Panc1 (cell line): ENCODE data around the gene NMRK2. TPM values are rescaled to one million over a fixed set of nuclear protein-coding genes. Genes with fewer than 3 reads are reported as not detected.

Source experiments
- ATAC-seq: fragments of 200-7000 bp; cut with Tn5 transposase; 2 replicates; pipeline ENCODE4 v1.9.1; 2020; ENCODE audit warnings: mild to moderate bottlenecking, moderate library complexity
- Bru-seq: library from RNA; stranded (reverse); fragments of 400-500 nt; gene quantifications from one replicate; lab custom pipeline; 2021; lab: Mats Ljungman, UMichigan
- BruChase-seq, 2 experiments: library from RNA; stranded (reverse); fragments of 400-500 nt; gene quantifications; one replicate each; lab custom pipeline; 2021; lab: Mats Ljungman, UMichigan
- BruUV-seq: library from RNA; stranded (reverse); fragments of 400-500 nt; replicated peaks from 2 replicates; lab custom pipeline; 2021; lab: Mats Ljungman, UMichigan
- CTCF ChIA-PET: fragments of 300-600 bp; sonication (Branson Sonifier 250); formaldehyde crosslinking; loops from one replicate; lab custom pipeline; 2022; ENCODE audit warnings: antibody characterized with exemption; lab: Charles Lee
- POLR2A ChIA-PET: fragments of 300-600 bp; sonication (Branson Sonifier 250); formaldehyde crosslinking; loops from one replicate; lab custom pipeline; 2022; ENCODE audit warnings: antibody characterized with exemption; lab: Charles Lee
- DNase-seq: peaks from one replicate; pipeline ENCODE4 v3.0.0-alpha.2; 2010; ENCODE audit warnings: low read depth, low spot score
- H3K27ac ChIP-seq: 2 replicates; pipeline ENCODE4 v1.5.1; 2011; ENCODE audit warnings: mild to moderate bottlenecking, low read length, inconsistent platforms
- H3K27me3 ChIP-seq: fragments of 200-500 bp; sonication (Bioruptor generic); 2 replicates; pipeline ENCODE4 v1.6.0; 2014; ENCODE audit warnings: low read length, inconsistent platforms; ENCODE audit not compliant: control insufficient read depth, insufficient read depth
- H3K36me3 ChIP-seq: fragments of 200-500 bp; sonication (Bioruptor generic); 2 replicates; pipeline ENCODE4 v1.5.1; 2014; ENCODE audit warnings: inconsistent platforms, mild to moderate bottlenecking, low read length, moderate library complexity; ENCODE audit not compliant: control insufficient read depth, insufficient read depth
- H3K4me1 ChIP-seq: 2 replicates; pipeline ENCODE4 v1.5.1; 2011; ENCODE audit warnings: inconsistent platforms, mild to moderate bottlenecking, low read length, moderate library complexity; ENCODE audit not compliant: control insufficient read depth, insufficient read depth
- H3K4me3 ChIP-seq, 2 experiments: 2 replicates each; pipeline ENCODE4 v1.5.1; 2011 to 2012; ENCODE audit warnings: low read depth in 2 of 2, low read length in 2 of 2, mild to moderate bottlenecking in 2 of 2, inconsistent platforms in 1 of 2, moderate library complexity in 1 of 2
- H3K9me3 ChIP-seq: fragments of 200-500 bp; sonication (Bioruptor generic); 2 replicates; pipeline ENCODE4 v1.5.1; 2014; ENCODE audit warnings: low read depth, mild to moderate bottlenecking, inconsistent platforms, low read length, moderate library complexity; ENCODE audit not compliant: control insufficient read depth, insufficient read depth
- POLR2AphosphoS5 ChIP-seq: IDR thresholded peaks from 2 replicates; pipeline ENCODE4 v1.6.1; 2012; ENCODE audit warnings: mild to moderate bottlenecking, low read depth, low read length, moderate library complexity
- SIN3A ChIP-seq: IDR thresholded peaks from 2 replicates; pipeline ENCODE4 v1.6.1; 2012; ENCODE audit warnings: low read depth, mild to moderate bottlenecking, low read length, moderate library complexity, borderline replicate concordance; ENCODE audit not compliant: insufficient read depth
- TCF7L2 ChIP-seq: IDR thresholded peaks from 2 replicates; pipeline ENCODE4 v1.6.1; 2011; ENCODE audit warnings: mild to moderate bottlenecking, low read depth, low read length, inconsistent platforms
- in situ Hi-C: cut with HindIII; loops from 2 replicates; pipeline ENCODE4 v1.10.0; 2016; ENCODE audit warnings: low sequenced_read_pairs, low pct_unique_long_range_greater_than_20kb
- intact Hi-C: fragments of 100-400 bp; cut with micrococcal nuclease; formaldehyde crosslinking; loops from one replicate; pipeline ENCODE4 v1.10.0; 2022; ENCODE audit not compliant: unreplicated experiment
- long read RNA-seq: library from polyadenylated mRNA; unstranded; transcript quantifications from one replicate; pipeline ENCODE4 v2.0.0, GENCODE V29; 2021; ENCODE audit not compliant: unreplicated experiment
- polyA plus RNA-seq: library from polyadenylated mRNA; unstranded; fragments of >200 nt; gene quantifications from one replicate; pipeline ENCODE4 v1.2.1, GENCODE V29; 2012; ENCODE audit warnings: missing spikeins; ENCODE audit not compliant: insufficient read length
- total RNA-seq: library from RNA; stranded (reverse); gene quantifications from one replicate; pipeline ENCODE4 v1.2.1, GENCODE V29; 2021; ENCODE audit not compliant: unreplicated experiment
- TF ChIP-seq, protein P1 (sequence below): fragments of 450-650 bp; IDR thresholded peaks from 2 replicates; pipeline ENCODE4 v1.5.1; 2017; ENCODE audit warnings: mild to moderate bottlenecking
- TF ChIP-seq, protein P2 (sequence below), 2 experiments: IDR thresholded peaks; 2 replicates each; pipeline ENCODE4 v1.6.1; 2011 to 2012; ENCODE audit warnings: low read depth in 2 of 2, control low read depth in 1 of 2, low read length in 1 of 2, mild to moderate bottlenecking in 1 of 2, moderate library complexity in 1 of 2; ENCODE audit not compliant: insufficient read depth in 1 of 2

Gene NMRK2, protein sequence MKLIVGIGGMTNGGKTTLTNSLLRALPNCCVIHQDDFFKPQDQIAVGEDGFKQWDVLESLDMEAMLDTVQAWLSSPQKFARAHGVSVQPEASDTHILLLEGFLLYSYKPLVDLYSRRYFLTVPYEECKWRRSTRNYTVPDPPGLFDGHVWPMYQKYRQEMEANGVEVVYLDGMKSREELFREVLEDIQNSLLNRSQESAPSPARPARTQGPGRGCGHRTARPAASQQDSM
- total RNA-seq (0.21 TPM), Bru-seq, nascent RNA (not detected), BruChase-seq, experiment 1, labeled RNA remaining after a 2-hour chase (not detected), BruChase-seq, experiment 2, labeled RNA remaining after a 6-hour chase (not detected)
- not detected for polyA plus RNA-seq
- long read RNA-seq: 0 reads

DNA sequence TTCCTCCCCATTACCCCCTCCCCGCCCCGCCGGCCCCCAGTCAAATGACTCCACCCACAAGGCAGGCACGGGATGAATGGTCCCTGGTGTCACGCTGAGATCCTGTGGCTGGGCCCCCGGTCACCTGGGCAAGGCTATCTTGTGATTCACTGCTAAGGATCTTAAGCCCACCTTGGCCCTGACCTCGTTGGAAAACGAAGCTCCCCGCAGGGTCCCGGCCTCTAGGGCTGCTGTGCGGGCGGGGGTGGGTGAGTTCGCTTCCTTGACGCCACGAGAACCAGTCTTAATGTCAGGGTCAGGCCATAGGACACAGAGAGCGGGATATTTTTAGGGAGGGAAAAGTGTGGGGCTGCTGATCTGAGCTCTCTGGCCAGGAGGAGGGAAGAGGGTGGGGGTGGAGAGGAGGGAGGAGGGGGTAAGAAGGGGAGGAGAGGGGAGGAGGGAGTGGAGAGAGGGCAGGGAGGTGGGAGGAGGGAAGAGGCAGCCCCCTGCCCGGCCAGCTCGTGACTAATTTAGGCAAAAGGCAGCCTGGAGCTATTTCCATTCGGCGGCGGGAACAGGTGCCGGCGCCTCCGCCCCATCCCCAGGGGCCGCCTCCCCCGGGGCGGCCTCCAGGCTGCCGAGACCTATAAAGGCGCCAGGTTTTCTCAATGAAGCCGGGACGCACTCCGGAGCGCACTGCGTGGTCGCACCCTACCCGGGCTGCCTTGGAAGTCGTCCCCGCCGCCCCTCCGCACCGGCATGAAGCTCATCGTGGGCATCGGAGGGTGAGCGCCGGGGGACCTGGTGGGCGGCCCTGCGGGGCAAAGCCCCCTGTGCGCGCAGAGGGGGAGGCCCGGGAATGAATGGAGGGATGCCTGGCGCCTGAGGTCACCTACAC lies at the start of gene NMRK2:
Gene NMRK2 (plus strand): TSS at position 139 of the 880 bp plus-strand sequence. CDS start 603 bp downstream, at position 742.
- CTCF ChIA-PET: no interaction called here
- no peaks in the 10 kb centered on the region for H3K9me3 ChIP-seq
- POLR2A ChIA-PET: no interaction called here
- no peak for DNase-seq
- TF ChIP-seq TCF7L2 (no peak), SIN3A (no peak), POLR2AphosphoS5 (no peak)
- TF ChIP-seq, protein P1, sequence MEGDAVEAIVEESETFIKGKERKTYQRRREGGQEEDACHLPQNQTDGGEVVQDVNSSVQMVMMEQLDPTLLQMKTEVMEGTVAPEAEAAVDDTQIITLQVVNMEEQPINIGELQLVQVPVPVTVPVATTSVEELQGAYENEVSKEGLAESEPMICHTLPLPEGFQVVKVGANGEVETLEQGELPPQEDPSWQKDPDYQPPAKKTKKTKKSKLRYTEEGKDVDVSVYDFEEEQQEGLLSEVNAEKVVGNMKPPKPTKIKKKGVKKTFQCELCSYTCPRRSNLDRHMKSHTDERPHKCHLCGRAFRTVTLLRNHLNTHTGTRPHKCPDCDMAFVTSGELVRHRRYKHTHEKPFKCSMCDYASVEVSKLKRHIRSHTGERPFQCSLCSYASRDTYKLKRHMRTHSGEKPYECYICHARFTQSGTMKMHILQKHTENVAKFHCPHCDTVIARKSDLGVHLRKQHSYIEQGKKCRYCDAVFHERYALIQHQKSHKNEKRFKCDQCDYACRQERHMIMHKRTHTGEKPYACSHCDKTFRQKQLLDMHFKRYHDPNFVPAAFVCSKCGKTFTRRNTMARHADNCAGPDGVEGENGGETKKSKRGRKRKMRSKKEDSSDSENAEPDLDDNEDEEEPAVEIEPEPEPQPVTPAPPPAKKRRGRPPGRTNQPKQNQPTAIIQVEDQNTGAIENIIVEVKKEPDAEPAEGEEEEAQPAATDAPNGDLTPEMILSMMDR: no peak
- TF ChIP-seq, protein P2, sequence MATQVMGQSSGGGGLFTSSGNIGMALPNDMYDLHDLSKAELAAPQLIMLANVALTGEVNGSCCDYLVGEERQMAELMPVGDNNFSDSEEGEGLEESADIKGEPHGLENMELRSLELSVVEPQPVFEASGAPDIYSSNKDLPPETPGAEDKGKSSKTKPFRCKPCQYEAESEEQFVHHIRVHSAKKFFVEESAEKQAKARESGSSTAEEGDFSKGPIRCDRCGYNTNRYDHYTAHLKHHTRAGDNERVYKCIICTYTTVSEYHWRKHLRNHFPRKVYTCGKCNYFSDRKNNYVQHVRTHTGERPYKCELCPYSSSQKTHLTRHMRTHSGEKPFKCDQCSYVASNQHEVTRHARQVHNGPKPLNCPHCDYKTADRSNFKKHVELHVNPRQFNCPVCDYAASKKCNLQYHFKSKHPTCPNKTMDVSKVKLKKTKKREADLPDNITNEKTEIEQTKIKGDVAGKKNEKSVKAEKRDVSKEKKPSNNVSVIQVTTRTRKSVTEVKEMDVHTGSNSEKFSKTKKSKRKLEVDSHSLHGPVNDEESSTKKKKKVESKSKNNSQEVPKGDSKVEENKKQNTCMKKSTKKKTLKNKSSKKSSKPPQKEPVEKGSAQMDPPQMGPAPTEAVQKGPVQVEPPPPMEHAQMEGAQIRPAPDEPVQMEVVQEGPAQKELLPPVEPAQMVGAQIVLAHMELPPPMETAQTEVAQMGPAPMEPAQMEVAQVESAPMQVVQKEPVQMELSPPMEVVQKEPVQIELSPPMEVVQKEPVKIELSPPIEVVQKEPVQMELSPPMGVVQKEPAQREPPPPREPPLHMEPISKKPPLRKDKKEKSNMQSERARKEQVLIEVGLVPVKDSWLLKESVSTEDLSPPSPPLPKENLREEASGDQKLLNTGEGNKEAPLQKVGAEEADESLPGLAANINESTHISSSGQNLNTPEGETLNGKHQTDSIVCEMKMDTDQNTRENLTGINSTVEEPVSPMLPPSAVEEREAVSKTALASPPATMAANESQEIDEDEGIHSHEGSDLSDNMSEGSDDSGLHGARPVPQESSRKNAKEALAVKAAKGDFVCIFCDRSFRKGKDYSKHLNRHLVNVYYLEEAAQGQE (IDR thresholded peaks at IDR 0.05; ENCODE audit: insufficient read depth in 1 of 2, low read depth in 2 of 2, low read length in 1 of 2): no peak
- no peaks in the 10 kb centered on the region for H3K4me1 ChIP-seq
- no TSS peak for BruUV-seq
- no peak within 1 kb of the TSS for H3K27ac ChIP-seq
- H3K36me3 ChIP-seq: no peaks in the 10 kb centered on the region
- ATAC-seq: no peak
- intact Hi-C loops (no loop called here), in situ Hi-C loops (no loop called here)
- H3K27me3 ChIP-seq: no peaks in the 10 kb centered on the region
- no peak within 1 kb of the TSS for H3K4me3 ChIP-seq

DNA sequence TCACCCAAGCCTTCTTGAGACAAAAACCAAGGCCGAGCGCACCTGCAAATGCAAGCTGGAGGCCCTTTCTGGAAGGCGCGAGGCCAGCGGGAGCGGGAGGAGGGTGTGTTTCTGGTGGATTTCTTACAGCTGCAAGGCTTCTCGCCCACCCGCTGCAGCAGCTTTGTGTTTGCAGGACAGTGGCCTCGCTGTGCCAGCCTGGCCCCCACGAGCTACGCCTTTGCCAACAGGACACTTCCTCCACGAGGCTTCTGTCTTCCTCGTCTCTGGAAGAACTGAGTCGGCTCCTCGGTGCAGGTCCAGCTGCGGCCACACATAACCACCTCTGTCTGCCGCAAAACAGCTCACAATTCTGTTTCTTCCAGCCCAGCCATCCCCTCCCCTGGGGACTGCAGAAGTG lies 42.3 kb upstream of the NMRK2 start:
- intact Hi-C loops: no loop called here
- TF ChIP-seq POLR2AphosphoS5: no peak
- no peak for TF ChIP-seq TCF7L2
- no peak for TF ChIP-seq SIN3A
- TF ChIP-seq, protein P1: no peak
- TF ChIP-seq, protein P2 (IDR thresholded peaks at IDR 0.05; ENCODE audit: insufficient read depth in 1 of 2, low read depth in 2 of 2, low read length in 1 of 2): no peak
- Histone ChIP-seq H3K4me3 (no peak overlapping the region), H3K9me3 (no peaks in the 10 kb centered on the region), H3K4me1 (no peaks in the 10 kb centered on the region), H3K36me3 (no peaks in the 10 kb centered on the region), H3K27me3 (no peaks in the 10 kb centered on the region), H3K27ac (no peak overlapping the region)
- ChIA-PET CTCF (no interaction called here), POLR2A (no interaction called here)
- no peak for DNase-seq
- ATAC-seq: no peak
- in situ Hi-C loops: no loop called here
- no TSS peak for BruUV-seq
